ENCODE results near the gene CCNYL1.

CCNYL1 gene

DNA sequence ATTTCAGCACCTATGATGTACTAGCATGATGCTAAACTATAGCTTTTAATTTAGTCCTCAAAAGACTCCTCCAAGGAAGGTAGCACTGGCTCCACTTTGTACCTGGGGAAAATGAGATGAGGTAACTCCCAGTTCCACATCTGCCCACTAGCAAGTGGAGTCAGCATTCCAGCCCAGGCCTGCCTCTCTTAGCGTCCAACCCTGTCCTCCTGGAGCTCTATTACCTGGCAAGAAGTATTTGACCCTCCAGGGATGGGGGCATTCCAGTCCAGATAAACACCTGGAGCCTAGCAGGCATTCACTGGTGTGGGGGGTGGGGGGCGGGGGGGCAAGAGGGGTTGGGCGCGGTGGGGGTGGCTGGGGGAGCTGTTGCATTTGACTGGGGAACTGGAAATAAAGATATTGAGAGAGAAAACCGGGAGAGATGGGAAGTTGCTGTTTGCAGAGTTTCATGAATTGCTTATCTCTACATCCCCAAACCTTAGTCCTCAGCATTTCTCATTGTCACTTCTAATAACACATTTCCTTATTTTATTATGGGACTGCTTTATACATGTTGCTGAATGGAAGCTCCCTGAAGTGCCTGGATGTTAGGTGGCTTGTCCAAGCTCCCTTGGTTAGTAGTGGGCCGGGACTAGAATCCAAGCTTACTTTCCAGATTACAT, 80.3 kb downstream of the CCNYL1 start:
- DNase-seq (ENCODE audit: low read depth in 2 of 2) = no peak

DNA sequence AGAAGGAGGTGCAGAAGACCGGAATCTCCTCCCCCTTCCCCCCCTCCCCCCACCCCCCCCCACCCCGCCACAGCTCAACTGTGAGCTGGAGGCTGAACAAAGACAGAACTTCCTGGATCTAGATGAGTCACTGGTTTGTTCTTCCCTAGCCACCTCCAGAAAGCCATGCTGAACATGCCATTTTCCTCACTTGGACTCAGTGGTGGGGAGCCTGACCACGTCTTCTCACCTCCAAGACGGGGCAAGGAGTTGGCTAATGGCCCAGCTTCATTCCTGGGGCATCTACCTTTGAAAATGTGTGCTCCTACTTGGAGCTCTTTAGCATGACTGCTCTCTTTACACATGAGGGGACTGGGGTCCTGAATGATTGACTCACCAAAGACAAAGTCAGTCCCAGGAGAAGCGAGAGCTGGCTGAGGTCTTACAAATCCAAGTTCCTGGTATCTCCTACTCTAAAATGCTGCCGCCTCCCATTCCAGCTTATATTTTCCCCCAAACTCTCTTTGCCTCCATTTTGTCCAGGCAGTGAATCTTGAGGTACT, 80.9 kb downstream of the CCNYL1 start:
- no peak for DNase-seq (ENCODE audit: low read depth in 2 of 2)

DNA sequence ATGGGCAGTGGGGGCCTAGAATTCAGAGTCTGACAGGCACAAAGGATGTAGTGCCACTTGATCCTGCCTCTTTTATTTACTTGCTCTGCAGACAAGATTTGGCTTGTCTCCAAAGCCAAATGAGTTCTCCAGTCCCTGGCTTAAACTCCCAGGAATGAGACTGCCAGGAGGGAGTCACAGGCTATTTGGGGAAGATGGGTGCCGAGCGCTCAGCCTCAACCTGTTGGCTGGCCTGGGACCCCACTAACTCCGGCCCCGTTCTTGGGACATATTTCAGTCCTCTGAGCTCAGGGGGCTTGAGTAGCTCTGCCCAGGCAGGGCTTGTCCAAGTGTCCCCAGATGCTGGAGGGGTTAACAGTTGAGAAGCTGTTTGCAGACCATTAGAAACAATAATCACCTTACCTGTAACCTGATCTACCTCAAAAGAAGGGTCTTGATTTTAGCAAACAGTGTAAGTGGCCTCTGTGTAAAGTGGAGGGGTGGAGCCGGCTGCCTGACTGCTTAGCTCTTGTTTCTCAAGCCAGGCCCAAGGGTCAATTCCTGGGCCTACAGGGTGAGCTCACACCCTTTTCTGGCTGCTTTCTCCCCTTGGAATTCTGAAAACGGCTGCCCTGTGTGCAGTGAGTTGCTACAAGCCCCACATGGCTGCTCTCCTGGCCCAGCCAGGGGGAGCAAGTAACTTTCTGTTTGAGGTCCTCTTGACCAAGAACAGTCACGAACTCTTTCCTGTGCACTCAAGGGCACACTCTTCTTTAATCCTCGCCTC, 85.3 kb downstream of the CCNYL1 start:
- DNase-seq (ENCODE audit: low read depth in 2 of 2) = no peak

DNA sequence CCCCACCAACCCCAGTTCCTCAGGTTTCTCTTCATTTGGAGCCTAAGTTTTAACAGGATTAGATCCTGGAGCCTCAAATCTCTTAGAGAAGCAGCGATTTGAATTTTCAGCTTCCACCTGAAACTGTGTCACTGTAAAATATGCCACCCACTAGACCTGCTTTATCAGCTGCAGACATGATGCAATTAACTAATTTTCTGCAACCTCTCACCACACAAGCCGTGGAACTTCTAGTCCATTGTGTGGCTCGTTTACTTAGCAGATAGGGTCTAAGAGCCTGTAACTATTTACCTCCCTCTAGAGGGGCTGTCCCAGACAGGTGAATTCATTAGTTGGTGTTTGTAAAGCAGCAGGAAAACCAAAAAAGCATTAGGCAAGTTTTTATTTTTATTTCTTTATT, 89.8 kb downstream of the CCNYL1 start:
- DNase-seq (ENCODE audit: low read depth in 2 of 2) = no peak

DNA sequence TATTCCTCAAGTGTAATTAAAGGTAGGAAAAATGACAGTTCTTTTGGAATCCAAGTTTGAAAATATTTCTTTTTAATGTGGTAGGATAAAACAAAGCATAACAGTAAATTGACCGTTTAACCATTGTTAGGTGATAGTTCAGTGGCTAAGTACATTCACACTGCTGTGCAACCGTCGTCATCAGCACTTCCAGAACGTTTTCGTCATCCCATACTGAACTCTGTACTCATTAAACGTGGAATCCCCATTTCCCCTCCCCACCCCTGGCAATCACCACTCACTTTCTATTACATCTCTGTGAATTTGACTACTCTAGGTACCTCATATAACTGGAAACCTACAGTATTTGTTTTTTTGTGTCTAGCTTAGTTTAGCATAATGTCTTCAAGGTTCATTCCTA, 91.2 kb downstream of the CCNYL1 start:
- no peak for DNase-seq (ENCODE audit: low read depth in 2 of 2)

Data from stimulated activated CD8-positive, alpha-beta memory T cell treated with anti-CD3 and anti-CD28 coated beads, Interleukin-7, amount 100 ng/mL, for 4 hours (primary cell).